Fibroblast of skin of abdomen (primary cell): ENCODE data around the gene TDRD12.
"Not testable (repeated sequence)": the region's sequence is repeated elsewhere in the genome, so short reads cannot be mapped to it uniquely, and the experiment has no call there.

Experiments
- DNase-seq: peaks from one replicate; pipeline ENCODE4 v3.0.0-alpha.2; 2013

The TDRD12 gene

DNA sequence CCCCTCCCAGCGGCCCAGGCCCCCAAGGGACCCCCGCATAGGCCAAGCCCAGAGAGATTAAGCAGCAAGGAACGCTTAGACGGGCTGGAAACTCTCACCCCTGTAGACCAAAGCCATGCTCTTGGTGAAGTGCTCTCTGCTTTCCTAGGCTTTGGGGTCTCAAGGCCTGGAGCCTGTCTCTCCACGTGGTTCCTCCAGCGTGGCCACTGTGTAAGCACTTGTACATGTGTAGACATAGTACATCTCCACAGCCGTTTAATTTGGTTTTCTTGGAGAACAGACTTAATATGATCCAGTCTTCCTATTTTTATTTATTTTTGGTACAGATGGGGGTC lies 26.9 kb upstream of the TDRD12 start:
- no peak for DNase-seq

- DNase-seq: not testable (repeated sequence)
Observed at GRCh38 chr19:32693151-32694108, 26.1 kb upstream of the TDRD12 start.

GRCh38 chr19:32694316-32694715 lies 25.3 kb upstream of the TDRD12 start:
- not testable (repeated sequence) for DNase-seq

GRCh38 chr19:32694851-32695250 lies 24.7 kb upstream of the TDRD12 start:
- DNase-seq: not testable (repeated sequence)

GRCh38 chr19:32695506-32695905 lies 24.1 kb upstream of the TDRD12 start:
- DNase-seq: not testable (repeated sequence)

DNA sequence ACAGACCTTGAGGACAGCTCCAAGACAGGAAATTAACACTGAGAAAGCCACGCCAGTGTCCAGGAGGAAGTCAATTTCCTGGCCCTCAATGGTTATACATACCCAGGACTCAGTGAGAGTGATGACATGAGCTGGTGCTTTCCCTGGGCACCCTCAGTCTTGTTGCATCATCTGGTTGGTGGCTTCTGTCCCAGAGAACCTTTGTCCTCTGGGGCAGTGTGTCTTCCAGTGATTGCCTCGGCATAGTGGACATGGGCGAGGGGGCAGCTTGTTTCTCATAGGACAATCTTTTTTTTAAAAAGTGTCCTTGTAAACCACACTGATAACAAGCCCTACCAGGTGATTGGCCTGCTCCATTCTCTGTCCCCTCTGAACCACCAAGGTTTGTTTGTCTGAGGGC lies 22.8 kb upstream of the TDRD12 start:
- not testable (repeated sequence) for DNase-seq

DNA sequence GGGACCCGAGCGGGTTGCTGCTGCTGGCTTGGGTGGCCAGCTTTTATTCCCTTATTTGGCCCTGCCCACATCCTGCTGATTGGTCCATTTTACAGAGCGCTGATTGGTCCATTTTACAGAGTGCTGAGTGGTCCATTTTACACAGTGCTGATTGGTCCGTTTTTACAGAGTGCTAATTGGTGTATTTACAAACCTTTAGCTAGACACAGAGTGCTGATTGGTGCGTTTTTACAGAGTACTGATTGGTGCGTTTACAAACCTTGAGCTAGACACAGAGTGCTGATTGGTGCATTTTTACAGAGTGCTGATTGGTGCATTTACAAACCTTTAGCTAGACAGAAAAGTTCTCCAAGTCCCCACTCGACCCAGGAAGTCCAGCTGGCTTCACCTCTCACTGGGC lies 19.4 kb upstream of the TDRD12 start:
- not testable (repeated sequence) for DNase-seq

DNA sequence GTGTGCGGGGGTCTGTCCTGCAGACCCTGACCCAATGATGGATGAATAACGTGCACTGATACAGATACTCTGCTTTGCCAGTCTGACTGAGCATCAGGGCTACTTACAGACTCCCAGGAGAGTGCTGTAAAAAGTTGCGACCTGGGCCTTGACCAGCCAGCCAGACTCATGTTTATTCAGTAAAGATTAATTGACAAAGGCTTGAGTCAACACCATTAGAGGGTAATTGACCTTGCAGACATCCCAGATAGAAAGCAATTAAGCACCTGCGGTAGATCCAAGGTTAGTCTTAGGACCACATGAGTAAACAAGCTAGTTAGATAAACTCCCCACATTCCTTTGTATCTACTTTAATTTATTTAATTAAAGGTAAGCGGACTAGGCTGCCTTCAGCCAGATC lies 17.6 kb upstream of the TDRD12 start:
- DNase-seq: no peak

GRCh38 chr19:32704006-32704405 lies 15.6 kb upstream of the TDRD12 start:
- not testable (repeated sequence) for DNase-seq

DNA sequence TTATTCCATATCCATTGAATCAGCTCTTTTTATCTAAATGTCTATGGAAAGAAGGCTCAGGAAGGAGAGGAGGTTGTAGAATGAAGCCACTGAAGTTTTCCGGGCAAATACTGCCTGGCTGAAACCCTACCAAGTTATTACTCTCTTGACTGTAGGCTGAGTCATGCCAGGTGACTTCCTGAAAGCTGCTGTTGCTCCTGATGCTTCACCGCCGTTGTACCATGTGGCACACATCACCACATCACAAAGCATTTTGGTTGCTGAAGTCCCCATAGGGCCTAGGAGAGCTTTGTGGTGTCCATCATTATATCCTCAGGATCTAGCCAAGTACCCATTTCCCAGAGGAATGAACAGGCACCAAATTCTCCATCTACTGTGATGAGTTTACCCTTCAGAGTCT lies 11.1 kb upstream of the TDRD12 start:
- DNase-seq: no peak

DNA sequence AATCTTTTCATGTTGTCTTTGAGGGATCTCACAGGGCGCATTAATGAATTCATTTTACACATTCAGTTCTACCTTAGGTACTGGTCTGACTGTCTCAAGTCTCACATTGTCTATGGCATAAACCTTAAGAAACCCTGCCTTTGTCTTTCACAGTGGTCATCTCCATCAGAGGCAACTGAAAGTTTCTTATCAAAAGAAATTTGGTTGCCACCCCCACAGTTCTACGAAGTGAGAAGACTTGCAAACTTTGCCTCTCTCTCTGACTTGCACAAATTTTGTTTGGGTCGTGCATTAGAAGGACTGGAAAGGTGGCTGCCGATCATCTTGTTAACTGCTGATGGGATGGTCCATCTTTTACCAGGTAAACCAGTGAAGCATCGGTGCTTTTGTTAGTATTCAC lies 10.5 kb upstream of the TDRD12 start:
- DNase-seq: no peak

- DNase-seq: no peak
Observed at GRCh38 chr19:32711747-32712146, 7.8 kb upstream of the TDRD12 start.

- DNase-seq: not testable (repeated sequence)
Observed at GRCh38 chr19:32716203-32716602, 3.4 kb upstream of the TDRD12 start.

- DNase-seq: no peak
Observed at GRCh38 chr19:32717496-32717895, 2.1 kb upstream of the TDRD12 start.

GRCh38 chr19:32718286-32718685 lies 1.3 kb upstream of the TDRD12 start:
- no peak for DNase-seq

GRCh38 chr19:32720216-32720935 lies 809 bp downstream of the TDRD12 start:
- no peak for DNase-seq

DNA sequence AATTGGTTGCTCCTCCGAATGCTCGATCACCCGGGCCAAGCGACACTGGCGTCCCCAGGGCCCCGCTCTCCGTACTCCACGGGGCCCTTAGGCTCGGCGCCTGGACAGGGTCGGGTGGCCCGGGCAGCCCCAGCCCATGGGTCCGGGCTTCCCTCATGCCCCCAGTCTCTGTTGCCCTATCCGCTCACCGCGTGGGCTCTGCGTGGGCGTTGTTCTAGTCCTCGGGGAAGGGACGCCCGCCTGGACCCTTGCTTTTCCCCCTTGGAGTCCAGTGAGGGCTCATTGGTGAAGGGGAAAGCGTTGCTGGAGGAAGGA lies 1.3 kb downstream of the TDRD12 start:
- no peak for DNase-seq

- DNase-seq: no peak
Observed at GRCh38 chr19:32735936-32736335, 16.4 kb downstream of the TDRD12 start.

- no peak for DNase-seq
Observed at GRCh38 chr19:32743021-32743420, 23.5 kb downstream of the TDRD12 start.

DNA sequence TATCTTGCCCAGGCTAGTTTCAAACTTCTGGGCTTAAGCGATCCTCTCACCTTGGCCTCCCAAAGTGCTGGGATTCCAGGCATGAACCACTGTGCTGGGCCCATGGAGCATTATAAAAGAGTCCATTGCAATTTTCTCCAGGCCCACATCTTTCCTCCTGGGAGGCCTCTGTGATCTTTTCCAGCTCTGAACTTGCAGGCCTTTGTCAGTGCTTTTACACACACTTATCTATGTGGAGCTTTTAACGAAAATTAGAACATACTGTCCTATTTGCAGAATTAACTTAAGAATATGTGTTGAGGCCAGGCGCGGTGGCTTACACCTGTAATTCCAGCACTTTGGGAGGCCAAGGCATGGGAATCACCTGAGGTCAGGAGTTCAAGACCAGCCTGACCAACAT lies 23.9 kb downstream of the TDRD12 start:
- DNase-seq: no peak

- no peak for DNase-seq
Observed at GRCh38 chr19:32744555-32745325, 25.2 kb downstream of the TDRD12 start.

DNA sequence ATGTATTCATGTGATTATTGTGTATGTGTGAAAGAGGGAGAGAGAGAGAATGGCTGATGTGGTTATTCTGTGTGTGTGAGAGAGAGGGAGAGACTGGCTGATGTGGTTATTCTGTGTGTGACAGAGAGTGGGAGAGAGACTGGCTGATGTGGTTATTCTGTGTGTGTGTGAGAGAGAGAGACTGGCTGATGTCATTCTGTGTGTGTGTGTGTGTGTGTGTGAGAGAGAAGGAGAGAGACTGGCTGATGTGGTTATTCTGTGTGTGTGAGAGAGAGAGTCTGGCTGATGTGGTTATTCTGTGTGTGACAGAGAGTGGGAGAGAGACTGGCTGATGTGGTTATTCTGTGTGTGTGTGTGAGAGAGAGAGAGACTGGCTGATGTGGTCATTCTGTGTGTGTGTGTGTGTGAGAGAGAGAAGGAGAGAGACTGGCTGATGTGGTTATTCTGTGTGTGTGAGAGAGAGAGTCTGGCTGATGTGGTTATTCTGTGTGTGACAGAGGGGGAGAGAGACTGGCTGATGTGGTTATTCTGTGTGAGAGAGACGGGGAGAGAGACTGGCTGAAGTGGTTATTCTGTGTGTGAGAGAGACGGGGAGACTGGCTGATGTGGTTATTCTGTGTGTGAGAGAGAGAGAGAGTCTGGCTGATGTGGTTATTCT lies 26.2 kb downstream of the TDRD12 start:
- not testable (repeated sequence) for DNase-seq
